Nephron (organoid): Measurements from ENCODE around the gene DHX32.
"Not testable (repeated sequence)": the region's sequence is repeated elsewhere in the genome, so short reads cannot be mapped to it uniquely, and the experiment has no call there.

Experiments
- H3K27ac Mint-ChIP-seq, 3 experiments: 2 replicates each; pipeline ENCODE4 v1.8.0; 2020; ENCODE audit warnings: mixed read lengths in 3 of 3, mild to moderate bottlenecking in 2 of 3, moderate library complexity in 1 of 3
- H3K27me3 Mint-ChIP-seq: 2 replicates; pipeline ENCODE4 v1.8.0; 2021; ENCODE audit warnings: low read depth, mild to moderate bottlenecking, moderate library complexity, mixed read lengths
- H3K36me3 Mint-ChIP-seq: 2 replicates; pipeline ENCODE4 v1.8.0; 2020; ENCODE audit warnings: low read depth, mixed read lengths
- H3K4me1 Mint-ChIP-seq: 2 replicates; pipeline ENCODE4 v1.8.0; 2020; ENCODE audit warnings: mixed read lengths
- H3K4me3 Mint-ChIP-seq, 3 experiments: 2 replicates each; pipeline ENCODE4 v1.8.0; 2020; ENCODE audit warnings: mild to moderate bottlenecking in 3 of 3, mixed read lengths in 3 of 3, moderate library complexity in 2 of 3
- H3K9me3 Mint-ChIP-seq: 2 replicates; pipeline ENCODE4 v1.8.0; 2020; ENCODE audit warnings: mixed read lengths
- TF ChIP-seq, protein P1 (sequence below), 3 experiments: fragments of 200-600 bp; sonication (generic); IDR thresholded peaks; one replicate each; pipeline ENCODE4 v1.5.0; 2021; ENCODE audit warnings: antibody characterized with exemption in 3 of 3; ENCODE audit not compliant: unreplicated experiment in 3 of 3

The DHX32 gene, protein sequence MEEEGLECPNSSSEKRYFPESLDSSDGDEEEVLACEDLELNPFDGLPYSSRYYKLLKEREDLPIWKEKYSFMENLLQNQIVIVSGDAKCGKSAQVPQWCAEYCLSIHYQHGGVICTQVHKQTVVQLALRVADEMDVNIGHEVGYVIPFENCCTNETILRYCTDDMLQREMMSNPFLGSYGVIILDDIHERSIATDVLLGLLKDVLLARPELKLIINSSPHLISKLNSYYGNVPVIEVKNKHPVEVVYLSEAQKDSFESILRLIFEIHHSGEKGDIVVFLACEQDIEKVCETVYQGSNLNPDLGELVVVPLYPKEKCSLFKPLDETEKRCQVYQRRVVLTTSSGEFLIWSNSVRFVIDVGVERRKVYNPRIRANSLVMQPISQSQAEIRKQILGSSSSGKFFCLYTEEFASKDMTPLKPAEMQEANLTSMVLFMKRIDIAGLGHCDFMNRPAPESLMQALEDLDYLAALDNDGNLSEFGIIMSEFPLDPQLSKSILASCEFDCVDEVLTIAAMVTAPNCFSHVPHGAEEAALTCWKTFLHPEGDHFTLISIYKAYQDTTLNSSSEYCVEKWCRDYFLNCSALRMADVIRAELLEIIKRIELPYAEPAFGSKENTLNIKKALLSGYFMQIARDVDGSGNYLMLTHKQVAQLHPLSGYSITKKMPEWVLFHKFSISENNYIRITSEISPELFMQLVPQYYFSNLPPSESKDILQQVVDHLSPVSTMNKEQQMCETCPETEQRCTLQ

DNA sequence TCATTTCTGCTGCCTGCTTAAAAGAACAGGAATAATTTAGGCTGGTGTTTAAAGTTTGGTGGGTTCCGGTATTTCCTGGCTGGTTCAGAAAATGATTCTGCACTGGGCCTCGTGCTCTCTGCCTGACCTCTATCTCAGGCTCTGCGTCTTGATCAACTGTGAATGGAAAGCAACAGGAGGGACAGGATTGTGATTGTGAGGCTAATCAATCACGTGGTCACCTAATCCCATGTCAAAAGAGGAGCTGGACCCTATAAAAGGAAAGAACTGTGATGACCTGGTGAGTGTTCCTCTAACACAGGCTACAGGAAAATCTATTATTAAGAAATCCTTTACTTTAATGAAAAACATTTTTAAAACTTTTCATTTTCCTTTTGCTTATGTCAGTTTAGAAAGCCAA lies at the start of gene DHX32:
Gene DHX32 (minus strand): TSS at position 101 of the 400 bp plus-strand sequence. CDS start 468 bp downstream, outside the sequence.
- TF ChIP-seq, protein P1, sequence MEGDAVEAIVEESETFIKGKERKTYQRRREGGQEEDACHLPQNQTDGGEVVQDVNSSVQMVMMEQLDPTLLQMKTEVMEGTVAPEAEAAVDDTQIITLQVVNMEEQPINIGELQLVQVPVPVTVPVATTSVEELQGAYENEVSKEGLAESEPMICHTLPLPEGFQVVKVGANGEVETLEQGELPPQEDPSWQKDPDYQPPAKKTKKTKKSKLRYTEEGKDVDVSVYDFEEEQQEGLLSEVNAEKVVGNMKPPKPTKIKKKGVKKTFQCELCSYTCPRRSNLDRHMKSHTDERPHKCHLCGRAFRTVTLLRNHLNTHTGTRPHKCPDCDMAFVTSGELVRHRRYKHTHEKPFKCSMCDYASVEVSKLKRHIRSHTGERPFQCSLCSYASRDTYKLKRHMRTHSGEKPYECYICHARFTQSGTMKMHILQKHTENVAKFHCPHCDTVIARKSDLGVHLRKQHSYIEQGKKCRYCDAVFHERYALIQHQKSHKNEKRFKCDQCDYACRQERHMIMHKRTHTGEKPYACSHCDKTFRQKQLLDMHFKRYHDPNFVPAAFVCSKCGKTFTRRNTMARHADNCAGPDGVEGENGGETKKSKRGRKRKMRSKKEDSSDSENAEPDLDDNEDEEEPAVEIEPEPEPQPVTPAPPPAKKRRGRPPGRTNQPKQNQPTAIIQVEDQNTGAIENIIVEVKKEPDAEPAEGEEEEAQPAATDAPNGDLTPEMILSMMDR (IDR thresholded peaks at IDR 0.05; ENCODE audit: unreplicated experiment in 3 of 3): no peak
- Mint-ChIP-seq H3K36me3 (peaks cover 41% of the 10 kb centered on the region), H3K4me3 (no peak within 1 kb of the TSS), H3K9me3 (peaks cover 8% of the 10 kb centered on the region), H3K27ac (no peak within 1 kb of the TSS), H3K4me1 (peaks cover 20% of the 10 kb centered on the region), H3K27me3 (no peaks in the 10 kb centered on the region)

DNA sequence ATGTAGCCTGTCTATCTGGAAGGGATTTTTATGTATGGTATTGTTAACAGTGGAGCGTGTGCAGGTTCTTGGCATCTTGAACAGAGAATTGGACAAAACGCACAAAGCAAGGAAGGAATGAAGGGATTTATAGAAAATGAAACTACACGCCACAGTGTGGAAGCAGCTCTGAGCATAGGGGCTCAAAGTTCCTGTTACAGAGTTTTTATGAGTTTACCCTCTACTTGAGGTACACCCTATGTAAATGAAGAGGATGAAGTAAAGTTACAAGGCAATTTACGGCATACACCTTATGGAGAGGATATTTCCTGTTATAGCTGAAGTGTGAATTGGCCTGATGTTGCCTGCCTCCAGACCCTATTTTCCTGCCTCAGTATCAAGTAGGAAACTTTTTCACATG lies 48.5 kb upstream of the DHX32 start:
- no peaks in the 10 kb centered on the region for H3K27me3 Mint-ChIP-seq
- H3K9me3 Mint-ChIP-seq: peaks cover 13% of the 10 kb centered on the region
- H3K4me1 Mint-ChIP-seq: peaks cover 4% of the 10 kb centered on the region
- H3K27ac Mint-ChIP-seq: no peak overlapping the region
- H3K36me3 Mint-ChIP-seq: peaks cover 9% of the 10 kb centered on the region
- H3K4me3 Mint-ChIP-seq: no peak overlapping the region
- TF ChIP-seq, protein P1 (IDR thresholded peaks at IDR 0.05; ENCODE audit: unreplicated experiment in 3 of 3): no peak

DNA sequence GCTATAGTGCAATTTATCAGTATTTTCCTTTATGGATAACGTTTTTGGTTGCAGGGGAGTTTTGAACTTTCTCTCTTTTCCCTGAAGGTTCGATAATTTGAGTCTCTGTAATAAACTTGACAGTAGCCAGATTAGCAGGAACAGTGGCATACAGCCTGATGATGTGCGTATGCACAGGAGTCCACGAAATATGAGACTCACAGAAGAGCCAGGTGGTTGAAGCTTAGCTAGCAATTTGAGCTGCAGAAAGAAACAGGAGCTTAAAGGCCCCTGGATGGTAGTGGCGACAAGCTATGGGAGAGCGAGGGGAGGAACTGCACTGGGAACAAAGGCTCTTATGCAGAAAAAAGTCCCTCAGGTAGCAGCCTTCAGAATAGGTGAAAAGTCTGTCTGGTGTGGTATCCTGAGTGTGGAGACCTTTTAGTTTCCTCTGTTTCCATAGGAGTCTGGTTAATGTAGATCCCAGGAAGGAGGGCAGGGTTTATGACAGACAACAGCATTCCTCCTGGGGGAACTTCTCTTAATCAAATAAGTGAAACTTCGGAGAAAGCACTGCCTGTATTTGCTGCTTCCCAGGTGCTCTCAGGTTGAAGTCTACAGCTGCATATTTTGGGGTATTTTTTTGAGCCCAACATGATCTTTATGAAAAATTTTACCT lies 48.0 kb upstream of the DHX32 start:
- H3K27me3 Mint-ChIP-seq: no peaks in the 10 kb centered on the region
- H3K4me1 Mint-ChIP-seq: no peaks in the 10 kb centered on the region

DNA sequence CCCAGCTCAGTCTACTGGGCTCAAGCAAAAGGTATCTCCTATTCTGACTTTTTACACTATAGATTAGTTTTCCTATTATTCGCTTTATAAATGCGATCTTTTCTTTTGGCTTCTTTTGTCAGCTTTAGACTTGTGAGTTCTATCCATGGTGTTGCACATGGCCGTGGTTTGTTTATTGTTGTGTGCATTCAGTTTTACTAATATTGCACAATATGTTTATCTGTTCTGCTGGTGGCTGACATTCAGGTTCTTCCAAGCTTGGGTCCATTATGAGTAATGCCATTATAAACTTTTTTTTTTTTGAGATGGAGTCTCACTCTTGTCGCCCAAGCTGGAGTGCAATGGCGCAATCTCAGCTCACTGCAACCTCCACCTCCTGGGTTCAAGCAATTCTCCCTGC lies 46.2 kb upstream of the DHX32 start:
- H3K36me3 Mint-ChIP-seq, H3K4me1 Mint-ChIP-seq, H3K27ac Mint-ChIP-seq, H3K27me3 Mint-ChIP-seq, H3K4me3 Mint-ChIP-seq: not testable (repeated sequence)
- H3K9me3 Mint-ChIP-seq: peaks cover 13% of the 10 kb centered on the region

More for the DNA sequence above, 48.0 kb upstream of the DHX32 start:
- Mint-ChIP-seq H3K27ac (no peak overlapping the region), H3K4me3 (no peak overlapping the region), H3K36me3 (peaks cover 9% of the 10 kb centered on the region), H3K9me3 (peaks cover 13% of the 10 kb centered on the region)
- TF ChIP-seq, protein P1 (IDR thresholded peaks at IDR 0.05; ENCODE audit: unreplicated experiment in 3 of 3): no peak

DNA sequence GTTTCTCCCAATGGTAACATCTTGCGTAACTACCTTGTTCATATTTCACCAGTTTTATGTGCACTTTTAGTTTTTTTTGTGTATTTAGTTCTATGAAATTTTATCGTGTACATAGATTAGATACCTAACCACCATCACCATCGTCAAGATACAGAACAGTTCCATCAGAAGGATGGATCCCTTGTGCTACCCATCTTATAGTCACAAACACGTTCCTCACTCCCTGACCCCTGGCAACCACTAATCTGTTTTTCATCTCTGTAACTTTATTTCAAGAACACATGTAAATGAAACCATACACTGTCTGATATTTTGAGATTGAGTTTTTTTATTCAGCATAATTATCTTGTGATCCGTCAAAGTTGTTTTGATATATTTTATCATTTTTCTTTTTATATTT lies 45.2 kb upstream of the DHX32 start:
- Mint-ChIP-seq H3K4me1 (no peaks in the 10 kb centered on the region), H3K9me3 (peaks cover 7% of the 10 kb centered on the region), H3K36me3 (peaks cover 5% of the 10 kb centered on the region), H3K27me3 (no peaks in the 10 kb centered on the region), H3K4me3 (no peak overlapping the region), H3K27ac (no peak overlapping the region)
- TF ChIP-seq, protein P1 (IDR thresholded peaks at IDR 0.05; ENCODE audit: unreplicated experiment in 3 of 3): no peak

DNA sequence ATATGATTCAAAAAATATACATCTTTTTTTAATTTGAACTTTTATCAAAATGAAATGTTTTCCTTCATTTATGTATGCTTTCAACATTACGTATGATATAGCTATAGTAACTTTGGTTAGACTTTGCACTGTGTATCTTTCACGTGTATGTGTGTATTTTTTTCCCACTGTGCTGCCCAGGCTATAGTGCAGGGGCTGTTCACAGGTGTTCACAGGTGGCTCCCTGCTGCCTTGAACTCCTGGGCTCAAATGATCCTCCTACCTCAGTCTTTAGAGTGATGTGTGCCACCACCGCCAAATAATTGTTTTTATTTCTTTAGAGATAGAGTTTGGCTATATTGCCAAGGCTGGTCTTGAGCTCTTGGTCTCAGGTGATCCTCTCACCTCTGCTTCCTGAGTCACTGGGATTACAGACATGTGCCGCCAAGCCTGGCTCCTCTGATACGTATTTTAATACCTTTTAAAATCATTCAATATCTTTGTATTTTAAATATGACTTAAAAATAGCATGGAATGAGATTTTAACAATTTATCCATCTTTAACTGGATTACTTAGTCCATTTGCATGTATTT lies 44.3 kb upstream of the DHX32 start:
- Mint-ChIP-seq H3K36me3 (no peaks in the 10 kb centered on the region), H3K27me3 (no peaks in the 10 kb centered on the region), H3K9me3 (peaks cover 2% of the 10 kb centered on the region), H3K27ac (no peak overlapping the region), H3K4me1 (no peaks in the 10 kb centered on the region), H3K4me3 (no peak overlapping the region)
- TF ChIP-seq, protein P1 (IDR thresholded peaks at IDR 0.05; ENCODE audit: unreplicated experiment in 3 of 3): no peak

DNA sequence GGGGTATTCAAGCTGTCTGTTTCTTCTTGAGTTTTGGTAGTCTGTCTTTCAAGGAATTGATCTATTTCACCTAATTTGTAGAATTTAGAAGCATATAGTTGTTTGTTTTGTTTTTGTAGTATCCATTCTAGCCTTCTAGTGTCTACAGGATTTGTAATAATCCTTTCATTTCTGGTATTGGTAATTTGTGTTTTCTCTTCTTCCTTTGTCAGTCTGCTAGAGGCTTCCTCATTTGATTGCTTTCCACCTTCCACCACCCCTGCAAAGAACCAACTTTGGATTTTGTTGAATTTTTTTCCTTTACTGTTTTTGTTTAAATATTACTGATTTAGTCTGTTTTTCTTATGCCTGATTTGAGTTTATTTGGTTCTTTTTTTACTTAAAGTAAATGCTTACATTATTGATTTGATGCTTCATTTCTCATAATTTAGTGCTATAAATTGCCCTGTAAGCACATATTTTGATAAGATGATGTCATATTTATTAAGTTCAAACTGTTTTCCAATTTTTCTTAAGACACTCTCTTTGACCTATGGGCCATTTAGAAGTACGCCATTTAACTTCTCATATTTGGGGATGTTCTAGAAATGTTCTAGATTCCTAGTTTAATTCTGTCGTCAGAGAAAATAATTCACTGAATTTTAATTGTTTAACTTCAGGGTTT lies 40.7 kb upstream of the DHX32 start:
- not testable (repeated sequence) for H3K9me3 Mint-ChIP-seq, H3K4me3 Mint-ChIP-seq, H3K4me1 Mint-ChIP-seq, H3K27ac Mint-ChIP-seq, H3K27me3 Mint-ChIP-seq, H3K36me3 Mint-ChIP-seq

DNA sequence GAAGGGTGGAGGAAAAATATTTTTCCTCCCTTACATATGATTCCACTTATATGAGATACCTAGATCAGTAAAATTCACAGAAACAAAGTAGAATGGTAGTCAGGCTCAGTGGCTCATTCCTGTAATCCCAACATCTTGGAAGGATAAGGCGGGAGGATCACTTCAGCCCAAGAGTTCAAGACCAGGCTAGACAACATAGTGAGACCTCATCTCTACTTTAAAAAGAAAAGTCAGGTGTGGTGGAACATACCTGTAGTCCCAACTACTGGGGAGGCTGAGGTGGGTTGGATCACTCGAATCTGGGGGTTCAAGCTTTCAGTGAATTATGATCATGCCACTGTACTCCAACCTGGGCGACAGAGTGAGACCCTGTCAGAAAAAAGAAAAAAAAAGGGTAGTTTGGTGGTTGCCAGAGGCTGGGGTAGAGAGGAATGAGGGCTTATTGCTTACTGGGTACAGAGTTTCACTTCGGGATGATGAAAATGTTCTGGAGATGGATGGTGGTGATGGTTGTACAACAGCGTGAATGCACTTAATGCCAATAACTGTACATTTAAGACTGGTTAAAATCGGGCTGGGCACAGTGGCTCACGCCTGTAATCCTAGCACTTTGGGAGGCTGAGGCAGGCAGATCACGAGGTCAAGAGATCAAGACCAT lies 36.7 kb upstream of the DHX32 start:
- H3K27ac Mint-ChIP-seq, H3K27me3 Mint-ChIP-seq, H3K36me3 Mint-ChIP-seq, H3K9me3 Mint-ChIP-seq, H3K4me3 Mint-ChIP-seq: not testable (repeated sequence)
- H3K4me1 Mint-ChIP-seq: peaks cover 13% of the 10 kb centered on the region
